ENCODE measurements around the gene LARGE1.

Gene LARGE1

DNA sequence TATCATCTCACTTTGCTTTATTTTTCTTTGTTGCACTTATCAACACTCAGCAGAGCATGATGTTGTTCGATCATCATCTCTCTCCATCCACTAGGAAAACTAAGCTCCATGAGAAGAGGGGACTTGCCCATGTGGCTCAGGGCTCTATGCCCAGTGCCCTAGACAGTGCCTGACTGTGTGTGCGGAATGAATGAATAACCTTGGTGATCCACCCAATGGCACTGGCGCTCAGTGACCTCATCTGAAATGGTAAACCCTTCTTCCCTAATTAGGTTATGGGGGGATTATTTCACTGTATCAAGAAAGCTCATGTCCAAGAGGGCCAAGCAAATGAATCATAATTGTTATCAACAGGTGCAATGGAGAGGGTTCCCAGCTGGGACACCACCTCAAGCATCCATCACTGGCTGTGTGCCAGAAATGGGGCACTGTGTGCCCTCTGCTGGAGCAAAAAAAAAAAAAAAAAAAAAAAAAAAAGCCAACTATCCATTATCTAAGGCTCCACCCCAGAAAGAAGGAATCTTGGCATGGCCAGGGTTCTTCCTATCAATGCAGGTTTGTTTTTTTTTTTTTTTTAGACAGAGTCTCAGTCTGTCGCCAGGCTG, 172.6 kb downstream of the LARGE1 start:
- no peak for TF ChIP-seq TCF12 (IDR thresholded peaks at IDR 0.05; ENCODE audit: low read depth)
- TF ChIP-seq FOXM1 (IDR thresholded peaks at IDR 0.05; ENCODE audit: borderline replicate concordance, low read depth): no peak
- TF ChIP-seq, protein P1, sequence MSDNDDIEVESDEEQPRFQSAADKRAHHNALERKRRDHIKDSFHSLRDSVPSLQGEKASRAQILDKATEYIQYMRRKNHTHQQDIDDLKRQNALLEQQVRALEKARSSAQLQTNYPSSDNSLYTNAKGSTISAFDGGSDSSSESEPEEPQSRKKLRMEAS (IDR thresholded peaks at IDR 0.05): no peak
- TF ChIP-seq ZBTB7A (IDR thresholded peaks at IDR 0.05; ENCODE audit: low read depth): no peak
- no peak for TF ChIP-seq REST (IDR thresholded peaks at IDR 0.05; ENCODE audit: low read depth)
- no peak for TF ChIP-seq RAD21 (IDR thresholded peaks at IDR 0.05; ENCODE audit: low read depth)

- TF ChIP-seq, protein P2, sequence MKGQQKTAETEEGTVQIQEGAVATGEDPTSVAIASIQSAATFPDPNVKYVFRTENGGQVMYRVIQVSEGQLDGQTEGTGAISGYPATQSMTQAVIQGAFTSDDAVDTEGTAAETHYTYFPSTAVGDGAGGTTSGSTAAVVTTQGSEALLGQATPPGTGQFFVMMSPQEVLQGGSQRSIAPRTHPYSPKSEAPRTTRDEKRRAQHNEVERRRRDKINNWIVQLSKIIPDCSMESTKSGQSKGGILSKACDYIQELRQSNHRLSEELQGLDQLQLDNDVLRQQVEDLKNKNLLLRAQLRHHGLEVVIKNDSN (IDR thresholded peaks at IDR 0.05): no peak
- TF ChIP-seq CREB1 (IDR thresholded peaks at IDR 0.05; ENCODE audit: low read depth): no peak
Observed at GRCh38 chr22:33747029-33747428, 173.2 kb downstream of the LARGE1 start.

GRCh38 chr22:33746501-33746928, 173.8 kb downstream of the LARGE1 start:
- TF ChIP-seq TEAD4 (IDR thresholded peaks at IDR 0.05) (no peak), FOXM1 (IDR thresholded peaks at IDR 0.05; ENCODE audit: borderline replicate concordance, low read depth) (no peak), EGR1 (IDR thresholded peaks at IDR 0.05) (no peak)

DNA sequence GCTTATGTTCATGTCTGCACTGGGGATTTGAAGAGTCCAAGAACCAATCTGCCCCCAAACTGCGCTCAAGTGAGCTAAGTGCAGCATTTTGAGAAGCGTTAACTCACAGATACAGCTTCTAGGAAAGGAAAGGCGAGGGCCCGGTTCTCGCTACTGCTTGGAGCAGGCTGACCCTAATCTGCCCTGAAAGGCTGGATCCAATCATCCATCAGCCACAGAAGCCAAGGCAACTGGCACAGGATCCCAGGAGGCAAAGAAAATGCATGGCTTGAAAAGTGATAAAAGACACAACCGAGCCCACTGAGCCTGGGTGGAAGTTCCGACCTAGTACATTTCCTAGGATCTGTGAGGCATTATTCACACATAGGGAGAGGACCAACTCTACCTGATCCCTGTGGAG, 174.8 kb downstream of the LARGE1 start:
- TF ChIP-seq, protein P2 (IDR thresholded peaks at IDR 0.05): no peak
- TF ChIP-seq REST (IDR thresholded peaks at IDR 0.05; ENCODE audit: low read depth): no peak
- no peak for TF ChIP-seq CEBPB (IDR thresholded peaks at IDR 0.05)
- TF ChIP-seq TAF1 (IDR thresholded peaks at IDR 0.05; ENCODE audit: low read depth): no peak
- no peak for TF ChIP-seq EGR1 (IDR thresholded peaks at IDR 0.05)
- TF ChIP-seq YY1 (IDR thresholded peaks at IDR 0.05; ENCODE audit: low read depth): no peak
- no peak for TF ChIP-seq ZBTB7A (IDR thresholded peaks at IDR 0.05; ENCODE audit: low read depth)
- TF ChIP-seq RAD21 (IDR thresholded peaks at IDR 0.05; ENCODE audit: low read depth): no peak
- no peak for TF ChIP-seq TCF12 (IDR thresholded peaks at IDR 0.05; ENCODE audit: low read depth)
- TF ChIP-seq CREB1 (IDR thresholded peaks at IDR 0.05; ENCODE audit: low read depth): no peak
- TF ChIP-seq TEAD4 (IDR thresholded peaks at IDR 0.05): no peak
- TF ChIP-seq EP300 (IDR thresholded peaks at IDR 0.05; ENCODE audit: borderline replicate concordance): no peak
- no peak for TF ChIP-seq NFIC (IDR thresholded peaks at IDR 0.05)

- TF ChIP-seq TCF12 (IDR thresholded peaks at IDR 0.05; ENCODE audit: low read depth) (no peak), CREB1 (IDR thresholded peaks at IDR 0.05; ENCODE audit: low read depth) (no peak), FOXM1 (IDR thresholded peaks at IDR 0.05; ENCODE audit: borderline replicate concordance, low read depth) (no peak), ZBTB7A (IDR thresholded peaks at IDR 0.05; ENCODE audit: low read depth) (no peak), NFIC (IDR thresholded peaks at IDR 0.05) (no peak), EP300 (IDR thresholded peaks at IDR 0.05; ENCODE audit: borderline replicate concordance) (no peak), TAF1 (IDR thresholded peaks at IDR 0.05; ENCODE audit: low read depth) (no peak), TEAD4 (IDR thresholded peaks at IDR 0.05) (no peak), YY1 (IDR thresholded peaks at IDR 0.05; ENCODE audit: low read depth) (no peak), RAD21 (IDR thresholded peaks at IDR 0.05; ENCODE audit: low read depth) (no peak), REST (IDR thresholded peaks at IDR 0.05; ENCODE audit: low read depth) (no peak), CEBPB (IDR thresholded peaks at IDR 0.05) (no peak), EGR1 (IDR thresholded peaks at IDR 0.05) (no peak)
- TF ChIP-seq, protein P2 (IDR thresholded peaks at IDR 0.05): no peak
- TF ChIP-seq, protein P1 (IDR thresholded peaks at IDR 0.05): no peak
Observed at GRCh38 chr22:33743756-33744155, 176.5 kb downstream of the LARGE1 start.
